Skeletal muscle tissue (tissue), 4 donors: ENCODE measurements around the gene TMEM91. TPM values are rescaled to one million over a fixed set of nuclear protein-coding genes. Genes with fewer than 3 reads are reported as not detected.
"Not testable (repeated sequence)": the region's sequence is repeated elsewhere in the genome, so short reads cannot be mapped to it uniquely, and the experiment has no call there.

Source experiments
- H3K27ac ChIP-seq: one replicate; pipeline ENCODE4 v1.7.0; 2013; ENCODE audit warnings: mild to moderate bottlenecking, low read depth, low read length, inconsistent platforms
- H3K27me3 ChIP-seq, 3 donors: one replicate each; pipeline ENCODE4 v1.7.0; 2013; ENCODE audit warnings: low read length in 3 of 3; ENCODE audit not compliant: control insufficient read depth in 3 of 3, insufficient read depth in 3 of 3
- H3K36me3 ChIP-seq, 3 donors: one replicate each; pipeline ENCODE4 v1.7.0; 2013; ENCODE audit warnings: low read length in 3 of 3; ENCODE audit not compliant: control insufficient read depth in 3 of 3, insufficient read depth in 3 of 3
- H3K4me1 ChIP-seq, 3 donors: one replicate each; pipeline ENCODE4 v1.7.0; 2013; ENCODE audit warnings: low read length in 3 of 3, mild to moderate bottlenecking in 3 of 3; ENCODE audit not compliant: control insufficient read depth in 3 of 3, insufficient read depth in 3 of 3
- H3K4me3 ChIP-seq, 3 donors: one replicate each; pipeline ENCODE4 v1.7.0; 2013; ENCODE audit warnings: low read length in 3 of 3
- H3K9ac ChIP-seq, 3 donors: one replicate each; pipeline ENCODE4 v1.7.0; 2013; ENCODE audit warnings: low read length in 3 of 3, mild to moderate bottlenecking in 3 of 3, moderate library complexity in 2 of 3, low read depth in 1 of 3
- H3K9me3 ChIP-seq, 3 donors: one replicate each; pipeline ENCODE4 v1.7.0; 2013; ENCODE audit warnings: low read length in 3 of 3; ENCODE audit not compliant: control insufficient read depth in 3 of 3
- total RNA-seq: library from RNA; depleted of rRNA; stranded (reverse); fragments of >200 nt; gene quantifications from one replicate; pipeline ENCODE4 v1.2.3, GENCODE V29; 2014
- donor health status: Osteomylitis.

Gene TMEM91
- total RNA-seq, 1 donor from 2014 or later = 2.1 TPM

DNA sequence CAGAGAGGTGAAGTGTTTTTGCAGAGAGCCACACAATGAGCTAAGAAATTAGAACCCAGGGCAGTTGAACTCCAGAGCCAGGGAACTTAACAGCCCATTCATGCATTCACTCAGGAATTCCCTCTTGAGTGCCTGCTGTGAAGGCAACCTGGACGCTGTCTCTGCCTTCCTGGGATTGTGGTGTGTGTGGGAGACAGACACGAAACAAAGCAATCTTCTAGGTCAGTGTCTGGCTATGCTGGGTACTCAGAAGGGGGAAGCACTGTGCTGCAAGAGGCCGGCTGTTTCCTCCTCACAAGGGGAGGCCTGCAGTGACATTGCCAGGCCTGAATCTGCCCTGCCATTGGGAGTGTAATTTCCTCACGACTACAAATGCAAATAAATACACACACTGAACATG lies 30.9 kb downstream of the TMEM91 start:
- no peak overlapping the region for H3K27ac ChIP-seq
- H3K27me3 ChIP-seq = no peaks in the 10 kb centered on the region
- peaks cover 44 to 55% (median 54%) of the 10 kb centered on the region in 3 donors for H3K4me1 ChIP-seq
- no peak overlapping the region for H3K9ac ChIP-seq
- peaks cover 0 to 17% (median 0%) of the 10 kb centered on the region in 3 donors for H3K36me3 ChIP-seq
- H3K4me3 ChIP-seq = no peak overlapping the region
- no peaks in the 10 kb centered on the region for H3K9me3 ChIP-seq

- Histone ChIP-seq H3K36me3 (peaks cover under 1 to 16% (median 6%) of the 10 kb centered on the region in 3 donors), H3K9ac (peak overlapping the region in 1 of 3 donors; percentile 45), H3K27me3 (no peaks in the 10 kb centered on the region), H3K27ac (no peak overlapping the region), H3K9me3 (no peaks in the 10 kb centered on the region), H3K4me1 (peaks cover 47 to 55% (median 55%) of the 10 kb centered on the region in 3 donors), H3K4me3 (no peak overlapping the region)
These were observed 31.9 kb downstream of the TMEM91 start for GRCh38 chr19:41408256-41408655.

GRCh38 chr19:41408846-41409245 lies 32.5 kb downstream of the TMEM91 start:
- Histone ChIP-seq H3K4me3 (peak overlapping the region in 1 of 3 donors; percentile 52), H3K4me1 (peaks cover 51 to 57% (median 56%) of the 10 kb centered on the region in 3 donors), H3K27ac (peak overlapping the region; percentile 42), H3K36me3 (peaks cover 3 to 17% (median 10%) of the 10 kb centered on the region in 3 donors), H3K9ac (peak overlapping the region in 1 of 3 donors; percentile 71)
- H3K9me3 ChIP-seq, H3K27me3 ChIP-seq: not testable (repeated sequence)

- Histone ChIP-seq H3K4me3 (peak overlapping the region in 1 of 3 donors; percentile 52), H3K27me3 (no peaks in the 10 kb centered on the region), H3K36me3 (peaks cover 7 to 22% (median 12%) of the 10 kb centered on the region in 3 donors), H3K9me3 (no peaks in the 10 kb centered on the region), H3K9ac (peak overlapping the region in 1 of 3 donors; percentile 71), H3K27ac (peak overlapping the region; percentile 42), H3K4me1 (peaks cover 56 to 62% (median 61%) of the 10 kb centered on the region in 3 donors)
These were observed 33.0 kb downstream of the TMEM91 start for GRCh38 chr19:41409288-41409687.

DNA sequence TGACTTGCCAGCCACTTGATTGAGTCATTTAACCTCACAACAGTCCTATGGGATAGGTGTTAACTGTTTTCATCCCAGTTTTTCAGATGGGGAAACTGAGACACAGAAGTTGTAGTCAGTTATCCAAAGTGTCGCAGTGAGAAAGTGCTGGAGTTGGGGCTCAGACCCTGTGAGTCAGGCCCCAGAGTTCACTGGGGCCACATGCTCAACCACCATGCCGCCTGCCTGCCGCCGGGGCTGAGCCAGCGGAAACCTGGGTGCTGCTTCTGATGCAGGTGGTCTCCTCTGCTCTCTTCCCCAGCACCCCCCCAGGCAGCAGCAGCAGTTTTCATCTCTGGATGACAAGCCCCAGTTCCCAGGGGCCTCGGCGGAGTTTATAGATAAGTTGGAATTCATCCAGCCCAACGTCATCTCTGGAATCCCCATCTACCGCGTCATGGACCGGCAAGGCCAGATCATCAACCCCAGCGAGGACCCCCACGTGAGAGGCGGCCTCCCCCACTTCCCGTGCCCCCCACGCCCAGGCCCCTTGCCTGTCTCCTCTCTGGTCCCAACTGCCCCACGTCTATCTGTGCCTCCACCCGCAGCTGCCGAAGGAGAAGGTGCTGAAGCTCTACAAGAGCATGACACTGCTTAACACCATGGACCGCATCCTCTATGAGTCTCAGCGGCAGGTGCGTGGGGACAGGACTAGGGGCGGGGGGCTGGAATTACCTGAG lies 34.2 kb downstream of the TMEM91 start:
- peak overlapping the region in 1 of 3 donors; percentile 72 for H3K9ac ChIP-seq
- H3K27ac ChIP-seq = peak overlapping the region; percentile 59
- H3K4me1 ChIP-seq = peaks cover 65 to 73% (median 73%) of the 10 kb centered on the region in 3 donors
- H3K4me3 ChIP-seq = no peak overlapping the region
- no peaks in the 10 kb centered on the region for H3K9me3 ChIP-seq
- peaks cover 17 to 31% (median 21%) of the 10 kb centered on the region in 3 donors for H3K36me3 ChIP-seq
- no peaks in the 10 kb centered on the region for H3K27me3 ChIP-seq

- no peaks in the 10 kb centered on the region for H3K27me3 ChIP-seq
- peak overlapping the region in 1 of 3 donors; percentile 72 for H3K9ac ChIP-seq
- no peaks in the 10 kb centered on the region for H3K9me3 ChIP-seq
- H3K36me3 ChIP-seq = peaks cover 19 to 30% (median 26%) of the 10 kb centered on the region in 3 donors
- H3K4me3 ChIP-seq = peak overlapping the region in 1 of 3 donors; percentile 49
- H3K4me1 ChIP-seq = peaks cover 57 to 72% (median 71%) of the 10 kb centered on the region in 3 donors
- H3K27ac ChIP-seq = peak overlapping the region; percentile 59
These were observed 35.0 kb downstream of the TMEM91 start for GRCh38 chr19:41411100-41411967.

DNA sequence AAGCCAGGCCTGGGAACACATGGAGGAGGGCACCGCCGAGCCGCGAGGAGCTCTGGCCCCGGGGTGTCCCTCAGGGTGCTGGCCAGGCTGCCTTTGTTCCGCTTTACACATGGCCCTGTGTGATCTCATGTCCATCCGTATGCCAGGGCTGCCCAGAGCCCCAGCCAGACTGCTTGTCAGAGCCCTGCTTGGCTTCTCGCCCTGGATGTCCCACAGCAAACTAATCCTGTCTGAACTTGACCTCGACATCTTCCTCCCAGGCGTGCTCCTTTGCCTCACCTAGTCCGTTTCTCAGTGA lies 35.6 kb downstream of the TMEM91 start:
- Histone ChIP-seq H3K4me3 (peak overlapping the region in 1 of 3 donors; percentile 49), H3K4me1 (peaks cover 54 to 73% (median 72%) of the 10 kb centered on the region in 3 donors), H3K36me3 (peaks cover 23 to 32% (median 31%) of the 10 kb centered on the region in 3 donors), H3K9me3 (no peaks in the 10 kb centered on the region), H3K27me3 (no peaks in the 10 kb centered on the region), H3K9ac (peak overlapping the region in 1 of 3 donors; percentile 72), H3K27ac (peak overlapping the region; percentile 59)

GRCh38 chr19:41412953-41413352 lies 36.6 kb downstream of the TMEM91 start:
- peaks cover 29 to 37% (median 35%) of the 10 kb centered on the region in 3 donors for H3K36me3 ChIP-seq
- H3K27ac ChIP-seq = no peak overlapping the region
- peaks cover 52 to 72% (median 71%) of the 10 kb centered on the region in 3 donors for H3K4me1 ChIP-seq
- no peaks in the 10 kb centered on the region for H3K27me3 ChIP-seq
- H3K9ac ChIP-seq = peak overlapping the region in 1 of 3 donors; percentile 50
- H3K9me3 ChIP-seq = no peaks in the 10 kb centered on the region
- H3K4me3 ChIP-seq = no peak overlapping the region

GRCh38 chr19:41413947-41414346 lies 37.6 kb downstream of the TMEM91 start:
- Histone ChIP-seq H3K4me3 (no peak overlapping the region), H3K27me3 (no peaks in the 10 kb centered on the region), H3K4me1 (peaks cover 52 to 64% (median 63%) of the 10 kb centered on the region in 3 donors), H3K9ac (peak overlapping the region in 1 of 3 donors; percentile 50), H3K27ac (peak overlapping the region; percentile 74), H3K9me3 (no peaks in the 10 kb centered on the region), H3K36me3 (peaks cover 33 to 45% (median 41%) of the 10 kb centered on the region in 3 donors)
